HepG2 (cell line): ENCODE data around the gene OTUB2. TPM values are rescaled to one million over a fixed set of nuclear protein-coding genes. Genes with fewer than 3 reads are reported as not detected.

Experiments
- GABPA ChIP-seq, 2 experiments: IDR thresholded peaks; 2 replicates each; pipeline ENCODE4 v1.6.1; 2011 to 2016; ENCODE audit warnings: low read depth in 2 of 2, low read length in 1 of 2, missing biosample characterization in 1 of 2, missing genetic modification characterization in 1 of 2
- NFYB ChIP-seq: sonication (generic); formaldehyde crosslinking; IDR thresholded peaks from 2 replicates; pipeline ENCODE4 v1.4.0; 2020; ENCODE audit warnings: missing genetic modification reagents
- RNF219 ChIP-seq: sonication (generic); formaldehyde crosslinking; IDR thresholded peaks from 2 replicates; pipeline ENCODE4 v1.5.0; 2020; ENCODE audit warnings: mild to moderate bottlenecking, missing genetic modification reagents
- SMAD9 ChIP-seq: sonication (generic); formaldehyde crosslinking; IDR thresholded peaks from 2 replicates; pipeline ENCODE4 v1.5.1; 2020; ENCODE audit warnings: mild to moderate bottlenecking, missing genetic modification reagents
- SOX5 ChIP-seq: IDR thresholded peaks from 2 replicates; pipeline ENCODE4 v1.6.1; 2016; ENCODE audit warnings: borderline replicate concordance
- TMF1 ChIP-seq: sonication (generic); formaldehyde crosslinking; IDR thresholded peaks from 2 replicates; pipeline ENCODE4 v1.8.1; 2022; ENCODE audit warnings: low read depth, missing genetic modification reagents
- XBP1 ChIP-seq: sonication (generic); formaldehyde crosslinking; IDR thresholded peaks from 2 replicates; pipeline ENCODE4 v1.5.0; 2020; ENCODE audit warnings: missing genetic modification reagents
- ZMYM4 ChIP-seq: sonication (generic); formaldehyde crosslinking; IDR thresholded peaks from 2 replicates; pipeline ENCODE4 v1.8.1; 2023; ENCODE audit warnings: mild to moderate bottlenecking, missing genetic modification reagents
- ZNF589 ChIP-seq: sonication (generic); formaldehyde crosslinking; conservative IDR thresholded peaks from 2 replicates; pipeline ENCODE4 v1.8.0; 2022; ENCODE audit warnings: mild to moderate bottlenecking, moderate library complexity, missing genetic modification reagents
- polyA plus RNA-seq, 8 experiments: library from polyadenylated mRNA; depleted of rRNA in 3 of 8; stranded (reverse) in 7 of 8; unstranded in 1 of 8; fragments of >200 nt; fragmentation: Illumina TruSeq in 4 of 8; extraction: Trizol in 4 of 8; gene quantifications; 2 replicates each; pipeline versions ENCODE4 v1.2.1 to v1.2.3, GENCODE V29; 2011 to 2016; ENCODE audit warnings: low read depth in 4 of 8, missing spikeins in 1 of 8, mixed read lengths in 1 of 8; ENCODE audit not compliant: insufficient read depth in 1 of 8
- total RNA-seq, 5 experiments: library from RNA; depleted of rRNA; stranded (reverse); fragments of >200 nt; fragmentation: Illumina TruSeq; extraction: Trizol; gene quantifications; 2 replicates each; pipeline ENCODE4 v1.2.3, GENCODE V29; 2016; ENCODE audit warnings: low read depth in 1 of 5
- TF ChIP-seq, protein P1 (sequence below): sonication (generic); formaldehyde crosslinking; IDR thresholded peaks from 2 replicates; pipeline ENCODE4 v1.4.0; 2020; ENCODE audit warnings: missing genetic modification reagents

Gene OTUB2
- total and polyA plus RNA-seq, 2 of the 13 experiments (the other 11 are each of a cell fraction or from before 2014, with no cell fraction given) = 2.2 to 2.4 TPM

DNA sequence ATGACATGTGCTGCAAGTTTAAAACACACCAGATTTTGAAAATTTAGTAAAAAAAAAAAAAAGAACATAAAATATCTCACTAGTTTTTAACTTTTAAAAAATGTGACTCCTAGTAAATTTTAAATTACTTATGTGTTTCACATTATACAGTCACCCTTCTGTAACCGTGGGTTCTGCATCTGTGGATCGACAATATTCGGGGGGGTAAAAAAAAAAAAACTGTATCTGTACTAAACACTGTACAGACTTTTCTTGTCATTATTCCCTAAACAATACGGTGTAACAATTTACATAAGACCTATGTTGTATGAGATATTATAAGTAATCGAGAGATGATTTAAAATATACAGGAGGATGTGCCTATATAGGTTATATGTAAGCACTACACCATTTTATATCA lies 51.7 kb downstream of the OTUB2 start (continued):
- TF ChIP-seq RNF219 (CRISPR knock-in tag) = no peak
- TF ChIP-seq SMAD9 (CRISPR knock-in tag) = no peak
- TF ChIP-seq SOX5 (CRISPR knock-in tag) = no peak
- TF ChIP-seq ZMYM4 = no peak
- no peak for TF ChIP-seq XBP1 (CRISPR knock-in tag)
- TF ChIP-seq TMF1 (CRISPR knock-in tag) = no peak
- TF ChIP-seq NFYB (CRISPR knock-in tag) = no peak
- TF ChIP-seq ZNF589 (CRISPR knock-in tag) = no peak
- TF ChIP-seq, protein P1, sequence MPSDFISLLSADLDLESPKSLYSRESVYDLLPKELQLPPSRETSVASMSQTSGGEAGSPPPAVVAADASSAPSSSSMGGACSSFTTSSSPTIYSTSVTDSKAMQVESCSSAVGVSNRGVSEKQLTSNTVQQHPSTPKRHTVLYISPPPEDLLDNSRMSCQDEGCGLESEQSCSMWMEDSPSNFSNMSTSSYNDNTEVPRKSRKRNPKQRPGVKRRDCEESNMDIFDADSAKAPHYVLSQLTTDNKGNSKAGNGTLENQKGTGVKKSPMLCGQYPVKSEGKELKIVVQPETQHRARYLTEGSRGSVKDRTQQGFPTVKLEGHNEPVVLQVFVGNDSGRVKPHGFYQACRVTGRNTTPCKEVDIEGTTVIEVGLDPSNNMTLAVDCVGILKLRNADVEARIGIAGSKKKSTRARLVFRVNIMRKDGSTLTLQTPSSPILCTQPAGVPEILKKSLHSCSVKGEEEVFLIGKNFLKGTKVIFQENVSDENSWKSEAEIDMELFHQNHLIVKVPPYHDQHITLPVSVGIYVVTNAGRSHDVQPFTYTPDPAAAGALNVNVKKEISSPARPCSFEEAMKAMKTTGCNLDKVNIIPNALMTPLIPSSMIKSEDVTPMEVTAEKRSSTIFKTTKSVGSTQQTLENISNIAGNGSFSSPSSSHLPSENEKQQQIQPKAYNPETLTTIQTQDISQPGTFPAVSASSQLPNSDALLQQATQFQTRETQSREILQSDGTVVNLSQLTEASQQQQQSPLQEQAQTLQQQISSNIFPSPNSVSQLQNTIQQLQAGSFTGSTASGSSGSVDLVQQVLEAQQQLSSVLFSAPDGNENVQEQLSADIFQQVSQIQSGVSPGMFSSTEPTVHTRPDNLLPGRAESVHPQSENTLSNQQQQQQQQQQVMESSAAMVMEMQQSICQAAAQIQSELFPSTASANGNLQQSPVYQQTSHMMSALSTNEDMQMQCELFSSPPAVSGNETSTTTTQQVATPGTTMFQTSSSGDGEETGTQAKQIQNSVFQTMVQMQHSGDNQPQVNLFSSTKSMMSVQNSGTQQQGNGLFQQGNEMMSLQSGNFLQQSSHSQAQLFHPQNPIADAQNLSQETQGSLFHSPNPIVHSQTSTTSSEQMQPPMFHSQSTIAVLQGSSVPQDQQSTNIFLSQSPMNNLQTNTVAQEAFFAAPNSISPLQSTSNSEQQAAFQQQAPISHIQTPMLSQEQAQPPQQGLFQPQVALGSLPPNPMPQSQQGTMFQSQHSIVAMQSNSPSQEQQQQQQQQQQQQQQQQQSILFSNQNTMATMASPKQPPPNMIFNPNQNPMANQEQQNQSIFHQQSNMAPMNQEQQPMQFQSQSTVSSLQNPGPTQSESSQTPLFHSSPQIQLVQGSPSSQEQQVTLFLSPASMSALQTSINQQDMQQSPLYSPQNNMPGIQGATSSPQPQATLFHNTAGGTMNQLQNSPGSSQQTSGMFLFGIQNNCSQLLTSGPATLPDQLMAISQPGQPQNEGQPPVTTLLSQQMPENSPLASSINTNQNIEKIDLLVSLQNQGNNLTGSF = no peak
- no peak for TF ChIP-seq GABPA (IDR thresholded peaks at IDR 0.05; ENCODE audit: low read depth, low read length)
- no peak for TF ChIP-seq GABPA (CRISPR knock-in tag; IDR thresholded peaks at IDR 0.05; ENCODE audit: low read depth)
